ENCODE measurements around the gene RNF213.

The RNF213 gene

DNA sequence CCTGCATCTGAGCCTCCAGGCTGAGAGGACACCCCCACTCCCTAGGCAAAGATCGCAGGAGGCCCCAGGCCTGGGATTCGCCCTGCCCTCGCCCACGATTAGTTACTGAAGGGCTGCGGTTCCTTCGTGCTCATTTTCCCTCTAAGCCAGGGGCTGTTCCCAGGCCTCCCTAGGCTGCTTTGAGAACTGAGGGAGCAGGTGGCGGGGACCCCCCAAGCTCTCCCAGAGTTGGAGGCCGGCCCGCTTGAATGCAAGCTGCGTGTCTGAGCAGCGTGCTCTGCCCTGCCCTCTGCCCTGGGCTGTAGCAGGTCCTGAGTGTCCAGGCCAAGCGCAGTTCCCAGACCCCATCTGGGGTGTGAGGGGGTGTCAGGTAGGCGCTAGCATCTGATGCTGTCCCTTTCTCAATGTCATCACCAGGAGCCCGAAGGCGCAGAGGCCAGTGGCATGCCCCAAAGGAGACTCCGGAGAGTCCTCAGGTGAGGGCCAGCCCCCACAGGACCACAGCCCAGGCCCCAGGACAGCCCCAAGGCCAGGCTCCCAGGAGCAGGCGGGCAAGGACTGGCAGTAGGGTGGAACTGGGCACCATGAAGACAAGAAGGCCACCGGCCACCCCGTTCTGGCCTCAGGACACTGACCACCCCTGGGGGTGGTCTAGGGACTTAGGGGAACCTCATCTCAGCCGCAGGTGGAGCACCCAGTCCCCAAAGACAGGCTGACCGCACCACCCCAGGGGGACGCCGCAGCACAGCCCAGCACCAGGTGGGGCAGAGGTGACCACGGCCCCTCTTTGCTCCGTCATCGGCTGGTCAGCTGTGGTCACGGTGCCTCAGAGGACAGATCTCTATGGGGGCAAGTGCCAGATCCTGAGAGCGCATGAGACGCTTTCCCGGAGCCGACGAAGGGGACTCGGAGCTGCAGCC is 169.0 kb downstream of the RNF213 start:
- TF ChIP-seq, protein P1, sequence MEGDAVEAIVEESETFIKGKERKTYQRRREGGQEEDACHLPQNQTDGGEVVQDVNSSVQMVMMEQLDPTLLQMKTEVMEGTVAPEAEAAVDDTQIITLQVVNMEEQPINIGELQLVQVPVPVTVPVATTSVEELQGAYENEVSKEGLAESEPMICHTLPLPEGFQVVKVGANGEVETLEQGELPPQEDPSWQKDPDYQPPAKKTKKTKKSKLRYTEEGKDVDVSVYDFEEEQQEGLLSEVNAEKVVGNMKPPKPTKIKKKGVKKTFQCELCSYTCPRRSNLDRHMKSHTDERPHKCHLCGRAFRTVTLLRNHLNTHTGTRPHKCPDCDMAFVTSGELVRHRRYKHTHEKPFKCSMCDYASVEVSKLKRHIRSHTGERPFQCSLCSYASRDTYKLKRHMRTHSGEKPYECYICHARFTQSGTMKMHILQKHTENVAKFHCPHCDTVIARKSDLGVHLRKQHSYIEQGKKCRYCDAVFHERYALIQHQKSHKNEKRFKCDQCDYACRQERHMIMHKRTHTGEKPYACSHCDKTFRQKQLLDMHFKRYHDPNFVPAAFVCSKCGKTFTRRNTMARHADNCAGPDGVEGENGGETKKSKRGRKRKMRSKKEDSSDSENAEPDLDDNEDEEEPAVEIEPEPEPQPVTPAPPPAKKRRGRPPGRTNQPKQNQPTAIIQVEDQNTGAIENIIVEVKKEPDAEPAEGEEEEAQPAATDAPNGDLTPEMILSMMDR (IDR thresholded peaks at IDR 0.05; ENCODE audit: borderline replicate concordance, insufficient read depth, low read depth, low read length), result no peak

DNA sequence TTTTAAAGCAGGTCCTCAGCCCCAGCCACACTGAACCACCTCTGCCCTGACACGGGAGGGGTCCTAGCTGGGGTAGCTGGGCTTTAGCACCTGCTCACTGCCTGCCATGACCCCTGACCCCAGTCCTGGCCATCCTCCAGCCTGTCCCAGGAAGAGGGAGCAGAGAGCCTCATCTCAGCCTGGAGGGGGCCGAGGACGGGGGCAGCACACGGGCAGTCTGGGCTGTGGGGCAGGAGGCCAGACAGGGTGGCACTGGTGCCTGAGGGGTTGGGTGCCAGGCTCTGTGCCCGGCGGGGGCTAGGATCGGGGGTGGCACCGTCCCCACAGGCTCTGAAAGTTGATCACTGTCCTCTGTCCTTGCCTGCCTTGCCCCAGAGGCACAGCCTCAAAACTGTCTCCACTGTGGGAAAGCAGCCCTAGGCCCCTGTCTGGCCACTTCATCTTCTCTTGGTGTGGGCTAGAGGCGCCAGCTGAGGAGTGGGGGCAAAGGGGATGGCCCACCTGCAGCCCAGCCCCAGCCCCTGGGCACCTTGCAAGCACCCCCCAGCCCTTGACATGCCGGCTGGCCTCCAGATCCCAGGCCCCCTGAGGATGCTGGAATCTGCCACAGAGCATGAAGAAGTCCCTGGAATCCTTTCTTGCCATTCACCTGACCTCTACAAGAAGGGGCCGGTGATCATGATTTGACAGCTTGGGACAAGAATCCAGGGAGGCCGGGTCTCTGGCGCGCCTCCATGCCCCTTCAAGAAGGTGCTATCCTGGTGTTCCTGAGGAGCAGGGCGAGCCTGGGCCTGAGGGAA is 170.0 kb downstream of the RNF213 start:
- no peak overlapping the region for H3K4me3 ChIP-seq (ENCODE audit: low read depth, low read length)
- TF ChIP-seq, protein P1 (IDR thresholded peaks at IDR 0.05; ENCODE audit: borderline replicate concordance, insufficient read depth, low read depth, low read length), result no peak

More for the DNA sequence above, 169.0 kb downstream of the RNF213 start:
- no peak overlapping the region for H3K4me3 ChIP-seq (ENCODE audit: low read depth, low read length)

DNA sequence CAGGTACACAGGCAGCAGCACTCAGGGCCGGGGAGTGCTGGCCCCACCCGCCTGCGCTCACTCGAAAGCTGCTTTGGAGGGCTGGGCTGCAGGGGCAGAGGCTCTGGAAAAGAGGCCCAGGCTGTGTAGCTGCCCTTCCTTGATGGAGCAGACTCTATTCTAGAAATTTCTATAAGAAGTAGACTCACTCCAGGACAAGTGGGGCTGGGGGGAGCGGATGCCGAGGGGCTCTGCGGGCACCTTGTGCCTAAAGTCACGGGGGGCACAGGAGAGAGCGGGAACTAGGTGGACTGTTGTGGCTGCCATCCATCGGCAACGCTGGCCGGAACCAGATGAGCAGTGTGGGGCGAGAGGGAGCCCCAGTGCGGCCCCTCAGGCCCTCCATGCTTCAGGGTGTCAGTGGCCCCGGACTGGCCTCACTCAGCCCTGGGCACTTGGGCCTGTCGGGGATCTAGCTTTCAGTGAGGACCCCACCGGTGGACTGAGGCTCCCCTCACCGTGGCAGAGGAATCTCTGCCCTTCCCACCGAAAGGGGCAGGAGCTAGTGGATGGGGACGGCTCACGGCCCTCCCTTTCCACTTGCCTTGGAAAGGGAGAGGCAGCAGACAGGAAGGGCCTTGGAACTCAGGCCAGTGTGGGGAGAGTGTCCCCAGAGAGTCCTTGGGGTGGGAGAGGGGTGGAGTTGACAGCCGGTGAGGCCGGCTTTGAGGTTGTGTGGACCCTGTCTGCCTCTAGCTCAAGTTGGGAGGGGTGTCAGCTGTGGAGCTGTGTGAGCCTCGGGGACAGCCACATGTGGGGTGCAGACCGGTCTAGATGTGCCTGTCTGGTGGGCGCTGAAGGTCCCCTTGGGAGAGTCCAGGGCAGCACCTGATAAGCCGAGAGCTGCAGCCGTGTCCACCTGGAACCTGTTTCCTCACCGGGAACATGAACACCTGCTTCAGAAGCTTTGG is 170.9 kb downstream of the RNF213 start:
- TF ChIP-seq, protein P1 (IDR thresholded peaks at IDR 0.05; ENCODE audit: borderline replicate concordance, insufficient read depth, low read depth, low read length), result no peak
- H3K4me3 ChIP-seq (ENCODE audit: low read depth, low read length), result no peak overlapping the region

DNA sequence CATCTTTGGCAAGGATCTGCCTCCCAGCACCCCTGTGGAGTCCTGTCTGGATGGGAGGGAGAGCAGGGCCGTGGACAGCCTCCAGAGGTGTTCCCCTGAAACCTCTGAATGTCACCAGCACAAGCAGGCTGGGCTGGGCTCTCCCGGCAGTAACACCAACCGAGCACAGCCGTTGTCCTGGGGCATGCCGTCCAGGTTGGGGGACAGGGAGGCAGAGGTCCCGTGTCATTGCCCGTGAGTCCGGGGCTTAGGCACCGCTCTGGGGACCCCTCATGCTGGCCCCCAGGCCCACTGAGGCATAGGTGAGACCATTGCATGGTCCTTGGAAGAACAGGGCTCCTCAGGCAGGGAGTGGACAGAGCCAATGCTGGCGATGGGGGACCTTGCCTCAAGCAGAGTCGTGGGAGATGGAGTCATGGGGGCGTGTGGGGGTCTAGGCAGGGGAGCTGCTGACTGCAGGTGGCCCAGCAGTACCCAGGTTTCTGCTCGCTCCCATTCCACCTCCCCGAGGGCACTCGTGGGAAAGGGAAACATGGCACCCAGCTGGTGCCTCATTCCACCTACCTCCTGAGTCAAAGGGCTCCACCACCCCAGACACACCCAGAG is 171.8 kb downstream of the RNF213 start:
- TF ChIP-seq, protein P1 (IDR thresholded peaks at IDR 0.05; ENCODE audit: borderline replicate concordance, insufficient read depth, low read depth, low read length), result no peak
- H3K4me3 ChIP-seq (ENCODE audit: low read depth, low read length), result no peak overlapping the region

DNA sequence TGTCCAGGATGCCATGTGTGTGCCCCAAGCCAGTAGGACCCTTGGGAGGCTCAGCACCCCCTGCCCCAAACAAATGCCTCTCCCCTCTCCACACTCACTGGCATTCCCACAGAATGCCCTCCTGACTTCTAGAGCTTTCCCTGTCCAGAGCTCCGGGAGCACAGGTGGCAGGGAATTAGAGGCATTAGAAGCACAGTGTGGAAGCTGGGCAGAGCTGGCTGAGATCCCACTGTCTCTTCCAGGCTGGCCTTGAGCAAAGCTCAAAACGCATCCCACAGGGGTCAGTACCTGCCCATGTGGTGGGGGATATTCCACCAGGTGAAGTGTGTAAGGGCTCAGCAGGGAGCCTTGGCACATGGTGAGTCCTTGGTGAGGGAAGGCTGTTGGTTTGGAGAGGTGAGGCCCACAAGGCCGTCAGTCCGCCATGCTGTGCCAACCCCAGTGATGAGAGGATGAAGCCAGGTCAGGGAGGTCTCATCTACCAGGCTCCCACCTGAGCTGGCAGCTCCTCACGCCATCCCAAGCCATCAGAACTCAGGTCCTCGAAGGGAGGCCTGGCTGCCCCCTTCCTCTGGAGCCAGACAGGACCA is 172.4 kb downstream of the RNF213 start:
- H3K4me3 ChIP-seq (ENCODE audit: low read depth, low read length), result no peak overlapping the region
- TF ChIP-seq, protein P1 (IDR thresholded peaks at IDR 0.05; ENCODE audit: borderline replicate concordance, insufficient read depth, low read depth, low read length), result no peak

Measured in GM12875 (cell line).